ENCODE results near the gene FARS2. TPM values are rescaled to one million over a fixed set of nuclear protein-coding genes. Genes with fewer than 3 reads are reported as not detected.

The FARS2 gene
- total RNA-seq, 1 experiment from 2014 or later, result 13.8 TPM

DNA sequence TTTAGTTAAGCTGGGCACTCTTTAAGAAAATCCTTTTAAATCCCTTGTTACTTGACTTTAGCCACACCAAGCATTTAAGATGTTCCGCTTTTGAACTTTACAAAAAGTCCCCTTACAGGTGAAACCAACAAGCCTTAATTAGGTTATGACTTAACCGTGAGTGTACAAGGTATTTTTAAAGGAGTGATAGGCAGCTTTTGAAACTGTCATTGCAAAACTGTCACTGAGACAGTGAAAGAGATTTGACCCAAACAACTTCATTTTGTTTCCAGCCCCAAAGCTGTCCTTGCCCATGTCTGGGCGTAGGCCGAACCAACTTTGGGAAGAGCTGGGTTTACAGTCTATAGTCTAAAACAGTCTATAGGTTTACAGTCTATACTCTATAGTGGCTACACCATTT lies 305.4 kb downstream of the FARS2 start:
- H4K20me1 ChIP-seq (ENCODE audit: insufficient read depth), result no peaks in the 10 kb centered on the region
- no TSS peak for BruUV-seq (replicated peaks)
- H2AFZ ChIP-seq (ENCODE audit: low read depth, low read length, poor library complexity, severe bottlenecking), result no peak overlapping the region
- no peak overlapping the region for H3K27ac ChIP-seq (ENCODE audit: low read depth, low read length)
- no peak overlapping the region for H3K9ac ChIP-seq (ENCODE audit: low read length)
- H3K4me1 ChIP-seq (ENCODE audit: control insufficient read depth in 1 of 2, insufficient read depth in 2 of 2, low read length in 2 of 2), result peaks cover 0 to 9% of the 10 kb centered on the region in 2 experiments; a peak in 1 of 4 replicates
- no peaks in the 10 kb centered on the region for H3K9me2 ChIP-seq (ENCODE audit: insufficient read depth)
- H3K9me3 ChIP-seq (ENCODE audit: control insufficient read depth in 1 of 2, insufficient read depth in 1 of 2, low read depth in 1 of 2, low read length in 2 of 2), result no peaks in the 10 kb centered on the region
- CTCF ChIA-PET, result no interaction called here
- no peaks in the 10 kb centered on the region for H3K36me3 ChIP-seq (ENCODE audit: control insufficient read depth in 1 of 2, insufficient read depth in 2 of 2, low read length in 2 of 2)
- H3K79me2 ChIP-seq (ENCODE audit: insufficient read depth, low read length), result no peaks in the 10 kb centered on the region
- H3K4me2 ChIP-seq (ENCODE audit: low read length), result no peak overlapping the region
- POLR2A ChIA-PET, result no interaction called here
- RAD21 ChIA-PET (ENCODE audit: low non-redundant PET in 1 of 2, low total read pairs in 2 of 2, uncharacterized antibody in 2 of 2, unreplicated experiment in 2 of 2), result no interaction called here
- ATAC-seq, result no peak
- no peak for TF ChIP-seq SP1 (IDR thresholded peaks at IDR 0.05; ENCODE audit: low read depth)
- no peak for TF ChIP-seq FOSL1 (IDR thresholded peaks at IDR 0.05; ENCODE audit: low read depth)
- TF ChIP-seq, protein P1, sequence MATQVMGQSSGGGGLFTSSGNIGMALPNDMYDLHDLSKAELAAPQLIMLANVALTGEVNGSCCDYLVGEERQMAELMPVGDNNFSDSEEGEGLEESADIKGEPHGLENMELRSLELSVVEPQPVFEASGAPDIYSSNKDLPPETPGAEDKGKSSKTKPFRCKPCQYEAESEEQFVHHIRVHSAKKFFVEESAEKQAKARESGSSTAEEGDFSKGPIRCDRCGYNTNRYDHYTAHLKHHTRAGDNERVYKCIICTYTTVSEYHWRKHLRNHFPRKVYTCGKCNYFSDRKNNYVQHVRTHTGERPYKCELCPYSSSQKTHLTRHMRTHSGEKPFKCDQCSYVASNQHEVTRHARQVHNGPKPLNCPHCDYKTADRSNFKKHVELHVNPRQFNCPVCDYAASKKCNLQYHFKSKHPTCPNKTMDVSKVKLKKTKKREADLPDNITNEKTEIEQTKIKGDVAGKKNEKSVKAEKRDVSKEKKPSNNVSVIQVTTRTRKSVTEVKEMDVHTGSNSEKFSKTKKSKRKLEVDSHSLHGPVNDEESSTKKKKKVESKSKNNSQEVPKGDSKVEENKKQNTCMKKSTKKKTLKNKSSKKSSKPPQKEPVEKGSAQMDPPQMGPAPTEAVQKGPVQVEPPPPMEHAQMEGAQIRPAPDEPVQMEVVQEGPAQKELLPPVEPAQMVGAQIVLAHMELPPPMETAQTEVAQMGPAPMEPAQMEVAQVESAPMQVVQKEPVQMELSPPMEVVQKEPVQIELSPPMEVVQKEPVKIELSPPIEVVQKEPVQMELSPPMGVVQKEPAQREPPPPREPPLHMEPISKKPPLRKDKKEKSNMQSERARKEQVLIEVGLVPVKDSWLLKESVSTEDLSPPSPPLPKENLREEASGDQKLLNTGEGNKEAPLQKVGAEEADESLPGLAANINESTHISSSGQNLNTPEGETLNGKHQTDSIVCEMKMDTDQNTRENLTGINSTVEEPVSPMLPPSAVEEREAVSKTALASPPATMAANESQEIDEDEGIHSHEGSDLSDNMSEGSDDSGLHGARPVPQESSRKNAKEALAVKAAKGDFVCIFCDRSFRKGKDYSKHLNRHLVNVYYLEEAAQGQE (IDR thresholded peaks at IDR 0.05; ENCODE audit: low read depth), result no peak
- TF ChIP-seq SIN3A (IDR thresholded peaks at IDR 0.05; ENCODE audit: low read depth), result no peak
- TF ChIP-seq YY1 (IDR thresholded peaks at IDR 0.05; ENCODE audit: extremely low read depth, insufficient replicate concordance, low read depth, low read length), result no peak
- no peak for TF ChIP-seq ZFX (IDR thresholded peaks at IDR 0.05)
- no peak for TF ChIP-seq POLR2AphosphoS5 (IDR thresholded peaks at IDR 0.05; ENCODE audit: low read depth, low read length)
- no peak for TF ChIP-seq ZNF274 (IDR thresholded peaks at IDR 0.05; ENCODE audit: low read depth, low read length)
- no peak for TF ChIP-seq EGR1 (IDR thresholded peaks at IDR 0.05; ENCODE audit: low read depth)
- no peak for TF ChIP-seq EZH2 (IDR thresholded peaks at IDR 0.05)
- TF ChIP-seq, protein P2, sequence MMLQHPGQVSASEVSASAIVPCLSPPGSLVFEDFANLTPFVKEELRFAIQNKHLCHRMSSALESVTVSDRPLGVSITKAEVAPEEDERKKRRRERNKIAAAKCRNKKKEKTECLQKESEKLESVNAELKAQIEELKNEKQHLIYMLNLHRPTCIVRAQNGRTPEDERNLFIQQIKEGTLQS (IDR thresholded peaks at IDR 0.05), result no peak
- TF ChIP-seq POLR2A (IDR thresholded peaks at IDR 0.05; ENCODE audit: borderline replicate concordance, extremely low read depth, insufficient read depth, insufficient read length), result no peak
- TF ChIP-seq, protein P3, sequence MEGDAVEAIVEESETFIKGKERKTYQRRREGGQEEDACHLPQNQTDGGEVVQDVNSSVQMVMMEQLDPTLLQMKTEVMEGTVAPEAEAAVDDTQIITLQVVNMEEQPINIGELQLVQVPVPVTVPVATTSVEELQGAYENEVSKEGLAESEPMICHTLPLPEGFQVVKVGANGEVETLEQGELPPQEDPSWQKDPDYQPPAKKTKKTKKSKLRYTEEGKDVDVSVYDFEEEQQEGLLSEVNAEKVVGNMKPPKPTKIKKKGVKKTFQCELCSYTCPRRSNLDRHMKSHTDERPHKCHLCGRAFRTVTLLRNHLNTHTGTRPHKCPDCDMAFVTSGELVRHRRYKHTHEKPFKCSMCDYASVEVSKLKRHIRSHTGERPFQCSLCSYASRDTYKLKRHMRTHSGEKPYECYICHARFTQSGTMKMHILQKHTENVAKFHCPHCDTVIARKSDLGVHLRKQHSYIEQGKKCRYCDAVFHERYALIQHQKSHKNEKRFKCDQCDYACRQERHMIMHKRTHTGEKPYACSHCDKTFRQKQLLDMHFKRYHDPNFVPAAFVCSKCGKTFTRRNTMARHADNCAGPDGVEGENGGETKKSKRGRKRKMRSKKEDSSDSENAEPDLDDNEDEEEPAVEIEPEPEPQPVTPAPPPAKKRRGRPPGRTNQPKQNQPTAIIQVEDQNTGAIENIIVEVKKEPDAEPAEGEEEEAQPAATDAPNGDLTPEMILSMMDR (IDR thresholded peaks at IDR 0.05 in 2 of 3, conservative IDR thresholded peaks at IDR 0.05 in 1 of 3; ENCODE audit: borderline replicate concordance in 1 of 3, insufficient read depth in 1 of 3, low read depth in 2 of 3, low read length in 2 of 3), result no peak
- no peak for TF ChIP-seq RAD21 (IDR thresholded peaks at IDR 0.05; ENCODE audit: low read depth)
- TF ChIP-seq EZH2phosphoT487 (IDR thresholded peaks at IDR 0.05; ENCODE audit: borderline replicate concordance), result no peak
- no peak for TF ChIP-seq JUND (IDR thresholded peaks at IDR 0.05)
- no peak for DNase-seq (ENCODE audit: low read depth, low spot score)
- H3K27me3 ChIP-seq (ENCODE audit: insufficient read depth, low read length), result no peaks in the 10 kb centered on the region
- no peak overlapping the region for H3K4me3 ChIP-seq (replicated peaks in 1 of 2; ENCODE audit: low read depth in 1 of 2, low read length in 2 of 2)
- intact Hi-C loops (cut with micrococcal nuclease), result no loop called here

Data from HCT116 (cell line).